ENCODE data around the gene BET1. TPM values are rescaled to one million over a fixed set of nuclear protein-coding genes. Genes with fewer than 3 reads are reported as not detected.

Gene BET1
- total RNA-seq, 1 experiment from 2014 or later: 12.1 TPM

DNA sequence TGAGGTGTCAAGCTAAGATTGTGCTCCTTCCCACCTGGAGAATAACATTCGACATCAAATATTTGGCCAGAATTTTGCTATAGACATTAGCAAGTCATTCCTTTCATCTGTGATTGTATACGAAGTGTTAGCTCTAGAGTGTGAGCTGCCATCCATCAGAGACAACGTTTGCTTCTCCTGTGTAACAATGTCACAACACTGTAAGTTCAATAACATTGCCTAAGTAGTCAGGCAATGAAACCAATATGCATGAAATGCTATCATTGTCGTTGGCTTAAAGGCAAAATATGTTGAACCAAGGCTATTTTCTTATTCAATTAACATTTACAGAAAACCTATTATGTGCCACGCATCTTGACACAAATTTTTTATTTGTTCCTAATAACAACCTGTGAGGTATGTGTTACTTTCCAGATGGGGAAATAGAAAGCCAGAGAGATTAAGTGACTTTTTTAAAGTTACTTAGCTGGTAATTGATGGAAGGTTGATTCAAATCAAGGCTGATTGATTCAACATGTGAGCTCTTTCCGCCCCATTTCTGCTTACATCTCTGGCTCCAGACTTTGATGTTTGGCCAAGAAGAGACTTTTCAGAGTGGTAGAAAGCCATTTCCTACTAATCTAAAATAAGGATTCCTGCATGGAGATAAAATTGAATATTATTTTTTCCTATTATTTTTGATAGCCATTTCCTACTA, 32.0 kb downstream of the BET1 start:
- peaks cover 4% of the 10 kb centered on the region; the same call in 1 of the 2 replicates for H3K4me1 ChIP-seq (ENCODE audit: insufficient read depth, low read length)
- ChIA-PET POLR2A (ENCODE audit: unreplicated experiment) (no interaction called here), CTCF (no interaction called here)
- H3K79me2 ChIP-seq (ENCODE audit: low read length): no peaks in the 10 kb centered on the region
- H3F3A ChIP-seq (ENCODE audit: low read length, unreplicated experiment): no peaks in the 10 kb centered on the region
- no peaks in the 10 kb centered on the region for H3K9me2 ChIP-seq (replicated peaks; ENCODE audit: low read length)
- no TSS peak for BruUV-seq (replicated peaks)
- no peaks in the 10 kb centered on the region for H3K36me3 ChIP-seq (ENCODE audit: low read depth, low read length)
- no peak overlapping the region for H2AFZ ChIP-seq (ENCODE audit: low read length)
- TF ChIP-seq EZH2phosphoT487 (IDR thresholded peaks at IDR 0.05; ENCODE audit: borderline replicate concordance, low read length): no peak
- ATAC-seq (no peak), DNase-seq (no peak)
- H3K9ac ChIP-seq (ENCODE audit: low read length): no peak overlapping the region
- intact Hi-C loops (cut with micrococcal nuclease): no loop called here
- H3K9me3 ChIP-seq (ENCODE audit: low read length): no peaks in the 10 kb centered on the region
- H3K27me3 ChIP-seq (ENCODE audit: low read length): no peaks in the 10 kb centered on the region
- H3K4me3 ChIP-seq (ENCODE audit: low read length): no peak overlapping the region
- no peaks in the 10 kb centered on the region for H4K20me1 ChIP-seq (ENCODE audit: low read length)
- H3K27ac ChIP-seq (ENCODE audit: low read length): no peak overlapping the region
- H3K4me2 ChIP-seq (ENCODE audit: low read length): no peak overlapping the region

DNA sequence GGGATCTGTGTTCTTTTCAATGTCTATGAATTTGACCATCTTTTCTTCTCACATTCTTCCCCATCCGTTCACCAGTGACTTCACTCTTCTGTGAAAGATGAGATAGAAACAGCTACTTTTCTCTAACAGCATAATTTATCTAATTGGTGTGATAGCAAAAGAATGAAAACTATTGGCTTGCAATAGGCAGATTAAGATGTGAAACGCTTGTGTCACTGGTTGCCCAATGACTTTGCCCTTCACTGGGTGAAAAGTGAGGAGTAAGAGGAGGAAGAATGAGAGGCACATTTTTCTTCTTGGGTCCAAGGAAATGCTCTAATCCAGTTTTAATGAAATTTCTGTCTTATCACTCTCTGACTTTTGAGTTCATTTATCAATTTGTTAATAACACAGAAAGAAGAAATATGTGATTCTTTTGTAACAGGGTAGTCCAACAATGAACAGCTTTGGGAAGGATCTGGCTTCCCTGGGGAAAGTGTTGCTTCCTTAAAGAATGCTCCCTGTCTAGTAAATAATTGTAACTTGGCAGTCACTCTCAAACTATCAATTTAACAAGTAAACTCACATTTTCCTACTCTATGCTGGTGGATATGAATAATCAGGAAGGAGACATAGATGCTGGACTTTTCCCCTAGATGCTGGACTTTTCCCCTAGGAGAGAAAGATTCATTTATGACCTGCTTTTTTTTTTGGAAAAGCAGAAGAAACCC, 35.1 kb downstream of the BET1 start:
- Histone ChIP-seq H3K27ac (ENCODE audit: low read length) (no peak overlapping the region), H3K9me2 (replicated peaks; ENCODE audit: low read length) (0 out of 2 replicates have a peak, but pooled peaks cover 3% of the 10 kb centered on the region), H3K27me3 (ENCODE audit: low read length) (no peaks in the 10 kb centered on the region), H4K20me1 (ENCODE audit: low read length) (no peaks in the 10 kb centered on the region), H3K4me2 (ENCODE audit: low read length) (no peak overlapping the region), H3F3A (ENCODE audit: low read length, unreplicated experiment) (no peaks in the 10 kb centered on the region), H3K4me1 (ENCODE audit: insufficient read depth, low read length) (peaks cover 4% of the 10 kb centered on the region; the same call in 1 of the 2 replicates), H3K4me3 (ENCODE audit: low read length) (no peak overlapping the region), H3K9ac (ENCODE audit: low read length) (no peak overlapping the region), H3K36me3 (ENCODE audit: low read depth, low read length) (no peaks in the 10 kb centered on the region), H3K79me2 (ENCODE audit: low read length) (no peaks in the 10 kb centered on the region), H3K9me3 (ENCODE audit: low read length) (no peaks in the 10 kb centered on the region), H2AFZ (ENCODE audit: low read length) (no peak overlapping the region)
- TF ChIP-seq, protein P1, sequence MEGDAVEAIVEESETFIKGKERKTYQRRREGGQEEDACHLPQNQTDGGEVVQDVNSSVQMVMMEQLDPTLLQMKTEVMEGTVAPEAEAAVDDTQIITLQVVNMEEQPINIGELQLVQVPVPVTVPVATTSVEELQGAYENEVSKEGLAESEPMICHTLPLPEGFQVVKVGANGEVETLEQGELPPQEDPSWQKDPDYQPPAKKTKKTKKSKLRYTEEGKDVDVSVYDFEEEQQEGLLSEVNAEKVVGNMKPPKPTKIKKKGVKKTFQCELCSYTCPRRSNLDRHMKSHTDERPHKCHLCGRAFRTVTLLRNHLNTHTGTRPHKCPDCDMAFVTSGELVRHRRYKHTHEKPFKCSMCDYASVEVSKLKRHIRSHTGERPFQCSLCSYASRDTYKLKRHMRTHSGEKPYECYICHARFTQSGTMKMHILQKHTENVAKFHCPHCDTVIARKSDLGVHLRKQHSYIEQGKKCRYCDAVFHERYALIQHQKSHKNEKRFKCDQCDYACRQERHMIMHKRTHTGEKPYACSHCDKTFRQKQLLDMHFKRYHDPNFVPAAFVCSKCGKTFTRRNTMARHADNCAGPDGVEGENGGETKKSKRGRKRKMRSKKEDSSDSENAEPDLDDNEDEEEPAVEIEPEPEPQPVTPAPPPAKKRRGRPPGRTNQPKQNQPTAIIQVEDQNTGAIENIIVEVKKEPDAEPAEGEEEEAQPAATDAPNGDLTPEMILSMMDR (conservative IDR thresholded peaks at IDR 0.05; ENCODE audit: low read depth, low read length): no peak
- no peak for TF ChIP-seq EZH2phosphoT487 (IDR thresholded peaks at IDR 0.05; ENCODE audit: borderline replicate concordance, low read length)
- no peak for TF ChIP-seq EZH2 (IDR thresholded peaks at IDR 0.05; ENCODE audit: low read length, unreplicated experiment)
- intact Hi-C loops (cut with micrococcal nuclease): no loop called here
- CTCF ChIA-PET: no interaction called here
- no peak for DNase-seq
- ATAC-seq: peak; percentile 13; the same call in 1 of the 2 replicates
- no TSS peak for BruUV-seq (replicated peaks)
- POLR2A ChIA-PET (ENCODE audit: unreplicated experiment): no interaction called here

DNA sequence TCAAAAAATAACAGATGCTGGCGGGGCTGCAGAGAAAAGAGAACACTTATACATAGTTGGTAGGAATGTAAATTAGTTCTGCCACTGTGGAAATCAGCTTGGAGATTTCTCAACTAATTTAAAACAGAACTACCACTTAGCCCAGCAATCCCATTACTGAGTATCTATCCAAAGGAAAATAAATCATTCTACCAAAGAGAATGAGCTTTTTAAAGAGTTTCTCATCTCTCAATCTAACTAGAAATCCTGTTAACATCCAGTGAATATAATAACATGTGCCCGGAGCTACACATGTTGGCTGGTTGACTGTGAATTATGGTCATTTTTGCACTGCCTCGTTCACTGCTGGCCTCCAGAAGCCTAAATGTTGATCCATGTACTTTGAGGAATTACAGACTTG, 39.3 kb downstream of the BET1 start:
- intact Hi-C loops (cut with micrococcal nuclease): no loop called here
- H4K20me1 ChIP-seq (ENCODE audit: low read length): no peaks in the 10 kb centered on the region
- H3K79me2 ChIP-seq (ENCODE audit: low read length): no peaks in the 10 kb centered on the region
- no peaks in the 10 kb centered on the region for H3K4me1 ChIP-seq (ENCODE audit: insufficient read depth, low read length)
- CTCF ChIA-PET: no interaction called here
- H2AFZ ChIP-seq (ENCODE audit: low read length): no peak overlapping the region
- TF ChIP-seq, protein P1 (conservative IDR thresholded peaks at IDR 0.05; ENCODE audit: low read depth, low read length): no peak
- TF ChIP-seq EZH2phosphoT487 (IDR thresholded peaks at IDR 0.05; ENCODE audit: borderline replicate concordance, low read length) (no peak), EZH2 (IDR thresholded peaks at IDR 0.05; ENCODE audit: low read length, unreplicated experiment) (no peak)
- no peak overlapping the region for H3K9ac ChIP-seq (ENCODE audit: low read length)
- DNase-seq (no peak), ATAC-seq (no peak)
- no peaks in the 10 kb centered on the region for H3K9me3 ChIP-seq (ENCODE audit: low read length)
- no peaks in the 10 kb centered on the region for H3F3A ChIP-seq (ENCODE audit: low read length, unreplicated experiment)
- no peaks in the 10 kb centered on the region for H3K27me3 ChIP-seq (ENCODE audit: low read length)
- POLR2A ChIA-PET (ENCODE audit: unreplicated experiment): no interaction called here
- H3K27ac ChIP-seq (ENCODE audit: low read length): no peak overlapping the region
- 0 out of 2 replicates have a peak, but pooled peaks cover 3% of the 10 kb centered on the region for H3K9me2 ChIP-seq (replicated peaks; ENCODE audit: low read length)
- no TSS peak for BruUV-seq (replicated peaks)
- H3K36me3 ChIP-seq (ENCODE audit: low read depth, low read length): no peaks in the 10 kb centered on the region
- no peak overlapping the region for H3K4me2 ChIP-seq (ENCODE audit: low read length)
- H3K4me3 ChIP-seq (ENCODE audit: low read length): no peak overlapping the region
